HG03135 (cell line): ENCODE measurements around the gene GSTO2.

Experiments used
- ATAC-seq: cut with Tn5 transposase; IDR thresholded peaks from one replicate; pipeline ENCODE4 v1.9.1; 2021; ENCODE audit warnings: mild to moderate bottlenecking, moderate library complexity; ENCODE audit not compliant: unreplicated experiment

The GSTO2 gene

GRCh38 chr10:104279550-104280259, 10.7 kb downstream of the GSTO2 start:
- ATAC-seq, result no peak

- no peak for ATAC-seq
Measured at GRCh38 chr10:104281694-104282093, 12.7 kb downstream of the GSTO2 start.

- ATAC-seq, result no peak
Measured at GRCh38 chr10:104284846-104285245, 15.9 kb downstream of the GSTO2 start.

GRCh38 chr10:104286939-104287338, 18.0 kb downstream of the GSTO2 start:
- no peak for ATAC-seq

- ATAC-seq, result no peak
Measured at GRCh38 chr10:104288355-104288754, 19.4 kb downstream of the GSTO2 start.

- peak; percentile 99 for ATAC-seq
Measured at GRCh38 chr10:104291439-104291951, 22.5 kb downstream of the GSTO2 start.

- ATAC-seq, result no peak
Measured at GRCh38 chr10:104293011-104293410, 24.0 kb downstream of the GSTO2 start.

- ATAC-seq, result no peak
Measured at GRCh38 chr10:104293781-104294321, 24.9 kb downstream of the GSTO2 start.

GRCh38 chr10:104296687-104297436, 27.9 kb downstream of the GSTO2 start:
- no peak for ATAC-seq

- no peak for ATAC-seq
Measured at GRCh38 chr10:104297697-104298660, 29.0 kb downstream of the GSTO2 start.

GRCh38 chr10:104299031-104299904, 30.3 kb downstream of the GSTO2 start:
- no peak for ATAC-seq

- ATAC-seq, result no peak
Measured at GRCh38 chr10:104300002-104300735, 31.2 kb downstream of the GSTO2 start.

GRCh38 chr10:104300736-104301292, 31.8 kb downstream of the GSTO2 start:
- ATAC-seq, result no peak

GRCh38 chr10:104301907-104302690, 33.1 kb downstream of the GSTO2 start:
- no peak for ATAC-seq

GRCh38 chr10:104303594-104304355, 34.8 kb downstream of the GSTO2 start:
- no peak for ATAC-seq

- ATAC-seq, result no peak
Measured at GRCh38 chr10:104304356-104304745, 35.4 kb downstream of the GSTO2 start.

- no peak for ATAC-seq
Measured at GRCh38 chr10:104304927-104305326, 35.9 kb downstream of the GSTO2 start.
